ENCODE data around the gene MCHR1. TPM values are rescaled to one million over a fixed set of nuclear protein-coding genes. Genes with fewer than 3 reads are reported as not detected.

The MCHR1 gene
- total RNA-seq, 1 experiment from 2014 or later, result 0.24 TPM

- no TSS peak for BruUV-seq (replicated peaks)
- peaks cover 22% of the 10 kb centered on the region for H3F3A ChIP-seq (ENCODE audit: insufficient read depth, low read depth)
- no peaks in the 10 kb centered on the region for H4K20me1 ChIP-seq (ENCODE audit: insufficient read depth)
- ChIA-PET POLR2A (ENCODE audit: unreplicated experiment) (no interaction called here), CTCF (no interaction called here)
- H3K27ac ChIP-seq, result no peak overlapping the region
- H3K4me3 ChIP-seq, result no peak overlapping the region
- intact Hi-C loops (cut with micrococcal nuclease; ENCODE audit: unreplicated experiment), result no loop called here
- DNase-seq, result no peak
- no peaks in the 10 kb centered on the region for H3K9me2 ChIP-seq (ENCODE audit: insufficient read depth)
- H3K9me3 ChIP-seq (ENCODE audit: insufficient read depth, low read depth), result 0 out of 2 replicates have a peak, but pooled peaks cover 7% of the 10 kb centered on the region
- peaks cover 11% of the 10 kb centered on the region for H3K4me1 ChIP-seq (replicated peaks; ENCODE audit: insufficient read depth)
- no peak overlapping the region for H2AFZ ChIP-seq
- TF ChIP-seq EZH2 (IDR thresholded peaks at IDR 0.05; ENCODE audit: low read depth), result no peak
- TF ChIP-seq CTCF (conservative IDR thresholded peaks at IDR 0.05), result no peak
- no peaks in the 10 kb centered on the region for H3K36me3 ChIP-seq (ENCODE audit: low read depth)
- H3K27me3 ChIP-seq (ENCODE audit: insufficient read depth, low read depth), result no peaks in the 10 kb centered on the region
- H3K4me2 ChIP-seq, result no peak overlapping the region
- no peaks in the 10 kb centered on the region for H3K79me2 ChIP-seq (ENCODE audit: low read depth)
These were observed 14.0 kb upstream of the MCHR1 start for GRCh38 chr22:40665312-40665711.

GRCh38 chr22:40666151-40666848 is 13.0 kb upstream of the MCHR1 start:
- H3K4me1 ChIP-seq (replicated peaks; ENCODE audit: insufficient read depth), result peaks cover 11% of the 10 kb centered on the region
- TF ChIP-seq EZH2 (IDR thresholded peaks at IDR 0.05; ENCODE audit: low read depth) (no peak), CTCF (conservative IDR thresholded peaks at IDR 0.05) (no peak)
- peaks cover 22% of the 10 kb centered on the region for H3F3A ChIP-seq (ENCODE audit: insufficient read depth, low read depth)
- no peaks in the 10 kb centered on the region for H3K27me3 ChIP-seq (ENCODE audit: insufficient read depth, low read depth)
- DNase-seq, result no peak
- H3K9me2 ChIP-seq (ENCODE audit: insufficient read depth), result no peaks in the 10 kb centered on the region
- ChIA-PET POLR2A (ENCODE audit: unreplicated experiment) (no interaction called here), CTCF (no interaction called here)
- no peak overlapping the region for H2AFZ ChIP-seq
- no peak overlapping the region for H3K4me2 ChIP-seq
- BruUV-seq (replicated peaks), result no TSS peak
- H3K4me3 ChIP-seq, result no peak overlapping the region
- H3K27ac ChIP-seq, result no peak overlapping the region
- no peaks in the 10 kb centered on the region for H4K20me1 ChIP-seq (ENCODE audit: insufficient read depth)
- intact Hi-C loops (cut with micrococcal nuclease; ENCODE audit: unreplicated experiment), result no loop called here
- no peaks in the 10 kb centered on the region for H3K36me3 ChIP-seq (ENCODE audit: low read depth)
- H3K79me2 ChIP-seq (ENCODE audit: low read depth), result no peaks in the 10 kb centered on the region
- 0 out of 2 replicates have a peak, but pooled peaks cover 7% of the 10 kb centered on the region for H3K9me3 ChIP-seq (ENCODE audit: insufficient read depth, low read depth)

- no peaks in the 10 kb centered on the region for H3K79me2 ChIP-seq (ENCODE audit: low read depth)
- no TSS peak for BruUV-seq (replicated peaks)
- H3K36me3 ChIP-seq (ENCODE audit: low read depth), result no peaks in the 10 kb centered on the region
- DNase-seq, result peak in 1 of 2 experiments; percentile 77
- ChIA-PET POLR2A (ENCODE audit: unreplicated experiment) (interaction anchor here (0.6 kb wide), 1 partner anchor 88 kb away, joined by 3 read pairs; no protein-coding TSS in a partner anchor), CTCF (no interaction called here)
- H3K27me3 ChIP-seq (ENCODE audit: insufficient read depth, low read depth), result no peaks in the 10 kb centered on the region
- no peak for TF ChIP-seq EZH2 (IDR thresholded peaks at IDR 0.05; ENCODE audit: low read depth)
- TF ChIP-seq CTCF (conservative IDR thresholded peaks at IDR 0.05), result no peak
- peak overlapping the region; percentile 47 for H3K4me2 ChIP-seq
- H3K9me3 ChIP-seq (ENCODE audit: insufficient read depth, low read depth), result 0 out of 2 replicates have a peak, but pooled peaks cover 7% of the 10 kb centered on the region
- no peak overlapping the region for H3K4me3 ChIP-seq
- H3K27ac ChIP-seq, result peak overlapping the region; percentile 56
- H2AFZ ChIP-seq, result peak overlapping the region; percentile 33
- H4K20me1 ChIP-seq (ENCODE audit: insufficient read depth), result no peaks in the 10 kb centered on the region
- intact Hi-C loops (cut with micrococcal nuclease; ENCODE audit: unreplicated experiment), result no loop called here
- peaks cover 18% of the 10 kb centered on the region for H3F3A ChIP-seq (ENCODE audit: insufficient read depth, low read depth)
- H3K4me1 ChIP-seq (replicated peaks; ENCODE audit: insufficient read depth), result peaks cover 11% of the 10 kb centered on the region
- no peaks in the 10 kb centered on the region for H3K9me2 ChIP-seq (ENCODE audit: insufficient read depth)
These were observed 10.5 kb upstream of the MCHR1 start for GRCh38 chr22:40668611-40669411.

All from PC-9 (cell line).